ENCODE measurements around the gene CARD9.
"Not testable (repeated sequence)": the region's sequence is repeated elsewhere in the genome, so short reads cannot be mapped to it uniquely, and the experiment has no call there.

The CARD9 gene

DNA sequence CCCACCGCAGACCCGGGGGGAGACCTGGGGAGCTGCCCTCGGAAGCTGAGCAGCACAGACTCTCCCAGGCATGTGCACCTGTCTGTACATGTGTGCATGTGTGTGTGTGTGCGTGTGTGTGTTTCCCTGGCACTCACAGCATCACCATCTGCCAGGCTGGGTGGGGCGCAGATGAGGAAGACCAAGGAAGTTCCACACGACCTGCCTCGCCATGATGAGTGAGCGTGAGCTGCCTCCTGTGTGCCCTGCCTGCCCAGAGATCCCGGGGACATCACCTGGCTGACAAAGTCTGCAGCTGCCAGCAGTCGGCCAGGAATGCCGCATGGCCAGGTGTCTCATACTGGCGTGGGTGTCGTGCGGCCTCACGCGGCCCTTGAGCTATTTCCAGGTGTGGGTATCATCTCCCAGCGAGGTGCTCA lies 50.1 kb downstream of the CARD9 start:
- TF ChIP-seq, protein P1, sequence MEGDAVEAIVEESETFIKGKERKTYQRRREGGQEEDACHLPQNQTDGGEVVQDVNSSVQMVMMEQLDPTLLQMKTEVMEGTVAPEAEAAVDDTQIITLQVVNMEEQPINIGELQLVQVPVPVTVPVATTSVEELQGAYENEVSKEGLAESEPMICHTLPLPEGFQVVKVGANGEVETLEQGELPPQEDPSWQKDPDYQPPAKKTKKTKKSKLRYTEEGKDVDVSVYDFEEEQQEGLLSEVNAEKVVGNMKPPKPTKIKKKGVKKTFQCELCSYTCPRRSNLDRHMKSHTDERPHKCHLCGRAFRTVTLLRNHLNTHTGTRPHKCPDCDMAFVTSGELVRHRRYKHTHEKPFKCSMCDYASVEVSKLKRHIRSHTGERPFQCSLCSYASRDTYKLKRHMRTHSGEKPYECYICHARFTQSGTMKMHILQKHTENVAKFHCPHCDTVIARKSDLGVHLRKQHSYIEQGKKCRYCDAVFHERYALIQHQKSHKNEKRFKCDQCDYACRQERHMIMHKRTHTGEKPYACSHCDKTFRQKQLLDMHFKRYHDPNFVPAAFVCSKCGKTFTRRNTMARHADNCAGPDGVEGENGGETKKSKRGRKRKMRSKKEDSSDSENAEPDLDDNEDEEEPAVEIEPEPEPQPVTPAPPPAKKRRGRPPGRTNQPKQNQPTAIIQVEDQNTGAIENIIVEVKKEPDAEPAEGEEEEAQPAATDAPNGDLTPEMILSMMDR (IDR thresholded peaks at IDR 0.05; ENCODE audit: low read depth, low read length) = no peak
- Histone ChIP-seq H3K27ac (no peak overlapping the region), H3K9me3 (ENCODE audit: severe bottlenecking) (peaks cover 3% of the 10 kb centered on the region), H3K36me3 (no peaks in the 10 kb centered on the region), H3K27me3 (ENCODE audit: insufficient read depth, low read depth, severe bottlenecking) (no peaks in the 10 kb centered on the region), H3K4me3 (ENCODE audit: low read depth, low read length) (no peak overlapping the region)
- DNase-seq = no peak

DNA sequence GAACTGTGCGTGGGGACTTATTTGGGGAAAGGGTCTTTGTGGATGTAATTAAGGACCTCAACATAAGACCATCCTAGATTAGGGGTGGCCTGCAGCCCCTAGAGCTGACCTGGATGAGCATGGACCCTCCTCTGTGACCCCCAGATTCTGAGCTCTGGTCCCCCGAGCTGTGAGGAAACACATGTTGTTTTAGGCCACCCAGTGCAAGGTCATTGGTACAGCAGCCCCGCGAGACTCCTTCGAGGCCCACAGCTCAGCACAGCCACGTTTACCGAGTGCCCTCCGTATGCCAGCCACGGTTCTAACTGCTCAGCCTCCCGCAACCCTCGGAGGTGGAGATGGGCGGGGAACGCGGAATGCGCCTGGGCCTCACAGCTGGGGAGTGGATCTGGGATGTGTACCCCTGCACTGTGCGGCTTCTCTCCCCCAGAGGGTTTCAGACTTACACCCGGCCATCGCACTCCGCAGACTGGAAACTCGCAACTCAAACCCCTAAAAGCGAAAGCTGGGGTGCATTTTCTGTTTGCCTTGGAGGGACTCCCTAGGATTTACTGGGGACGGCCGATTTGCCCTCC lies 50.6 kb downstream of the CARD9 start:
- DNase-seq = no peak
- TF ChIP-seq, protein P1 (IDR thresholded peaks at IDR 0.05; ENCODE audit: low read depth, low read length) = no peak
- Histone ChIP-seq H3K9me3 (ENCODE audit: severe bottlenecking) (peaks cover 3% of the 10 kb centered on the region), H3K27me3 (ENCODE audit: insufficient read depth, low read depth, severe bottlenecking) (no peaks in the 10 kb centered on the region), H3K27ac (no peak overlapping the region), H3K4me3 (ENCODE audit: low read depth, low read length) (no peak overlapping the region), H3K36me3 (no peaks in the 10 kb centered on the region)

DNA sequence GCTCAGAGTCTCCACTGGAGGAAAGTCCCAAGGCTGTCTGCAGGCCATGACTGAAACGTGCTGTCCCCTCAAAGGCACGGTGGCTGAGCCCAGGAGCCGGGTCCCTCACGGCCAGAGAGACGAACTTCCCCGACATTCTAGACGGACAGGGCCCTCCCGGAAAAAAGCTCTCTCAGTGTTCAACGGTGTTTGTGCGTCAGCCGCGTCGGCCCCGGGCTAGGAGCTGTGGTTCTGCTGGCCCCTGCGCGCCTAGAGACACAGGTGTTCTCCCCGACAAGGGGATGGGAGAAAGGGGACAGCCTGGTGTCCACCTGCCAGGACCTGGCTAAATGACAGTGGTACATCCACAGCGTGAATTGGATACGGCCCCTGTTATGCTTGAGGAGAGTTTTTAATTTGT lies 51.9 kb downstream of the CARD9 start:
- Histone ChIP-seq H3K9me3 (ENCODE audit: severe bottlenecking) (peaks cover 3% of the 10 kb centered on the region), H3K36me3 (no peaks in the 10 kb centered on the region), H3K27me3 (ENCODE audit: insufficient read depth, low read depth, severe bottlenecking) (no peaks in the 10 kb centered on the region), H3K4me3 (ENCODE audit: low read depth, low read length) (no peak overlapping the region), H3K27ac (no peak overlapping the region)
- DNase-seq = no peak
- TF ChIP-seq, protein P1 (IDR thresholded peaks at IDR 0.05; ENCODE audit: low read depth, low read length) = no peak

DNA sequence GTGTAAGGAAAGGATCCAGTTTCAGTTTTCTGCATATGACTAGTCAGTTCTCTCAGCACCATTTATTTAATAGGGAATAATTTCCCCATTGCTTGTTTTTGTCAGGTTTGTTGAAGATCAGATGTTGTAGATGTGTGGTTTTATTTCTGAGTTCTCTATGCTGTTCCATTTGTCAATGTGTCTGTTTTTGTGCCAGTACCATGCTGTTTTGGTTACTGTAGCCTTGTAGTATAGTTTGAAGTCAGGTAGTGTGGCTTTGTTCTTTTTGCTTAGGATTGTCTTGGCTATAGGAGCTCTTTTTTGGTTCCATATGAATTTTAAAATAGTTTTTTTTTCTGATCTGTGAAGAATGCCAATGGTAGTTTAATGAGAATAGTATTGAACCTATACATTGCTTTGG lies 52.5 kb downstream of the CARD9 start:
- DNase-seq; H3K27me3 ChIP-seq (ENCODE audit: insufficient read depth, low read depth, severe bottlenecking); H3K36me3 ChIP-seq; H3K9me3 ChIP-seq (ENCODE audit: severe bottlenecking); H3K27ac ChIP-seq; H3K4me3 ChIP-seq (ENCODE audit: low read depth, low read length): not testable (repeated sequence)

DNA sequence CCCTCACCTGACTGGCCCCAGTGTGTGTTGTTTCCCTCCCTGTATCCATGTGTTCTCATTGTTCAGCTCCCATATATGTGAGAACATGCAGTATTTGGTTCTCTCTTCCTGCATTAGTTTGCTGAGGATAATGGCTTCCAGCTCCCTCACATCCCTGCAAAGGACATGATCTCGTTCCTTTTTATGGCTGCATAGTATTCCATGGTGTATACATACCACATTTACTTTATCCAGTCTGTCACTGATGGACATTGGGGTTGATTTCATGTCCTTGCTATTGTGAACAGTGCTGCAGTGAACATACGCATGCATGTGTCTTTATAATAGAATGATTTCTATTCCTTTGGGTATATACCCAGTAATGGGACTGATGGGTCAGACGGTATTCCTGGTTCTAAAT lies 53.5 kb downstream of the CARD9 start:
- H3K27me3 ChIP-seq (ENCODE audit: insufficient read depth, low read depth, severe bottlenecking); DNase-seq; H3K4me3 ChIP-seq (ENCODE audit: low read depth, low read length); H3K27ac ChIP-seq; H3K36me3 ChIP-seq: not testable (repeated sequence)
- H3K9me3 ChIP-seq (ENCODE audit: severe bottlenecking) = peaks cover 17% of the 10 kb centered on the region

DNA sequence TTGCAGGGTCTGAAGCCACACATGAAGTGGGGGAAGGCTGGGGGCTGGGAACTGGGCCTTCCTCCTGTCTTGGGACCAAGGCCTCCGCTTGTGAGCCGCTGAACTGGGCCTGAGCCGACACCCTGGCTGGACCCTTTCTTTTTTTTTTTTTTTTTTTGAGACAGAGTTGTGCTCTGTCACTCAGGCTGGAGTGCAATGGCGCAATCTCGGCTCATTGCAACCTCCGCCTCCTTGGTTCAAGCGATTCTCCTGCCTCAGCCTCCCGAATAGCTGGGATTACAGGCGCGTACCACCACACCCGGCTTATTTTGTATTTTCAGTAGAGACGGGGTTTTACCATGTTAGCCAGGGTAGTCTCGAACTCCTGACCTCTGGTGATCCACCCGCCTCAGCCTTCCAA lies 54.2 kb downstream of the CARD9 start:
- H3K27me3 ChIP-seq (ENCODE audit: insufficient read depth, low read depth, severe bottlenecking); H3K36me3 ChIP-seq; H3K4me3 ChIP-seq (ENCODE audit: low read depth, low read length); DNase-seq; H3K27ac ChIP-seq: not testable (repeated sequence)
- peaks cover 20% of the 10 kb centered on the region for H3K9me3 ChIP-seq (ENCODE audit: severe bottlenecking)

DNA sequence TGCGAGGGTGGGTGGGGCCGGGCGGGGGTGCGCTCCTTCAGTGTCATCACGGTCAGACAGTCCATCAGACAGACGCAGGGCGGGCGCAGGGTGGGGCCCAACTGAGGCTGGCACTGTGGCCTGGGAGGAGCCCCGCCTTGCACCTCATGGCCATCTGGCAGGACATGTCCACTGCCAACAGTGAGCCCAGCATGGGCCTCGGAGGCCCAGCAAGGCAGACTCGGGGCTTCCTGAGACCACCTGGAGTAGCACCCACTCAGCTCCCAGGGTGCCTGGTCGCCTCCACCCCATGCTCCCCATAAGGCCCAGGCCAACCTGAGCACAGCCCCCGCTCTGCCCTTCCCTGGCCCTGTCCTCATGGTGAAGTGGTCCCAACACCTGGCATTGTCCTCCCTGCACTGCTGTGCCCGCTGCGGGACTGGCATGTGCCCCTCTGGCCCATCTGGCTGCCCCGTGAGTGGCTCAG lies 54.7 kb downstream of the CARD9 start:
- no peaks in the 10 kb centered on the region for H3K36me3 ChIP-seq
- H3K4me3 ChIP-seq (ENCODE audit: low read depth, low read length) = no peak overlapping the region
- TF ChIP-seq, protein P1 (IDR thresholded peaks at IDR 0.05; ENCODE audit: low read depth, low read length) = no peak
- no peak overlapping the region for H3K27ac ChIP-seq
- no peak for DNase-seq
- H3K9me3 ChIP-seq (ENCODE audit: severe bottlenecking) = peaks cover 20% of the 10 kb centered on the region
- H3K27me3 ChIP-seq (ENCODE audit: insufficient read depth, low read depth, severe bottlenecking) = no peaks in the 10 kb centered on the region
